Nucleus accumbens (tissue), 56 donors: ENCODE measurements around the gene ZSCAN10.

Experiments
- DNase-seq, 56 donors: peaks; one replicate each; lab custom pipeline; 2025; lab: John Stamatoyannopoulos, UW

Gene ZSCAN10

GRCh38 chr16:3112881-3113574 is 13.9 kb upstream of the ZSCAN10 start:
- DNase-seq = peak in 1 of 56 donors; percentile 12

GRCh38 chr16:3112058-3112880 is 13.2 kb upstream of the ZSCAN10 start, which contains the start of gene ZNF205:
Gene ZNF205 (plus strand): TSS chr16:3112586. CDS start chr16:3113431, 845 bp downstream.
- DNase-seq = peak in 54 of 56 donors; percentile 13 to 89 (median 66)

- peak in 55 of 56 donors; percentile 43 to 94 (median 82) for DNase-seq
Observed at GRCh38 chr16:3106205-3106928, 7.3 kb upstream of the ZSCAN10 start.

GRCh38 chr16:3101841-3102470 is 2.9 kb upstream of the ZSCAN10 start:
- DNase-seq = no peak

- peak in 1 of 56 donors; percentile 26 for DNase-seq
Observed at GRCh38 chr16:3101018-3101840, 2.1 kb upstream of the ZSCAN10 start.

GRCh38 chr16:3099732-3100499 is 822 bp upstream of the ZSCAN10 start:
- peak in 33 of 56 donors; percentile 1 to 69 (median 22) for DNase-seq

GRCh38 chr16:3099395-3099731 is 269 bp upstream of the ZSCAN10 start:
- no peak for DNase-seq

- no peak for DNase-seq
Observed at GRCh38 chr16:3097266-3097665, 1.8 kb downstream of the ZSCAN10 start.

GRCh38 chr16:3096362-3096761 is 2.7 kb downstream of the ZSCAN10 start:
- DNase-seq = no peak

- no peak for DNase-seq
Observed at GRCh38 chr16:3095869-3096268, 3.2 kb downstream of the ZSCAN10 start.

GRCh38 chr16:3094289-3095027 is 4.6 kb downstream of the ZSCAN10 start:
- DNase-seq = peak in 1 of 56 donors; percentile 11

GRCh38 chr16:3092501-3092941 is 6.6 kb downstream of the ZSCAN10 start:
- DNase-seq = no peak

- no peak for DNase-seq
Observed at GRCh38 chr16:3091551-3091950, 7.5 kb downstream of the ZSCAN10 start.

- DNase-seq = no peak
Observed at GRCh38 chr16:3089717-3090592, 9.1 kb downstream of the ZSCAN10 start.

GRCh38 chr16:3088925-3089716 is 10.0 kb downstream of the ZSCAN10 start:
- DNase-seq = no peak

GRCh38 chr16:3088450-3088849 is 10.6 kb downstream of the ZSCAN10 start:
- no peak for DNase-seq
